IMR-90 (cell line): Measurements from ENCODE around the gene ISCA2. TPM values are rescaled to one million over a fixed set of nuclear protein-coding genes. Genes with fewer than 3 reads are reported as not detected.

Experiments
- ATAC-seq: fragments of 200-7000 bp; cut with Tn5 transposase; 2 replicates; pipeline ENCODE4 v1.9.1; 2020; ENCODE audit warnings: low read depth, mild to moderate bottlenecking, moderate library complexity
- BruUV-seq: library from RNA; stranded (reverse); fragments of 400-500 nt; replicated peaks from 2 replicates; lab custom pipeline; 2021; lab: Mats Ljungman, UMichigan
- CTCF ChIA-PET: fragments of 300-600 bp; formaldehyde crosslinking; extraction: SDS; loops from one replicate; lab custom pipeline; 2021; ENCODE audit warnings: antibody characterized with exemption; lab: Yijun Ruan, JAX
- POLR2A ChIA-PET: fragments of 300-600 bp; sonication (Branson Sonifier 250); formaldehyde crosslinking; loops from one replicate; lab custom pipeline; 2022; ENCODE audit warnings: antibody characterized with exemption; ENCODE audit not compliant: unreplicated experiment; lab: Charles Lee
- DNase-seq: peaks from one replicate; pipeline ENCODE4 v3.0.0; 2013
- H2AFZ ChIP-seq: replicated peaks from 2 replicates; pipeline ENCODE3; 2013; ENCODE audit warnings: low read length, mild to moderate bottlenecking; ENCODE audit not compliant: poor library complexity
- H2AK5ac ChIP-seq: 2 replicates; pipeline ENCODE4 v1.6.1; 2013; ENCODE audit warnings: low read depth, low read length, inconsistent platforms
- H2AK9ac ChIP-seq: replicated peaks from 2 replicates; pipeline ENCODE3; 2013; ENCODE audit warnings: mild to moderate bottlenecking, low read depth, low read length, moderate library complexity; ENCODE audit not compliant: poor library complexity
- H2BK120ac ChIP-seq: 2 replicates; pipeline ENCODE4 v1.6.1; 2013; ENCODE audit warnings: low read depth, low read length, inconsistent platforms
- H2BK15ac ChIP-seq: 3 replicates; pipeline ENCODE4 v1.6.1; 2013; ENCODE audit warnings: low read depth, low read length, inconsistent platforms
- H2BK20ac ChIP-seq: 2 replicates; pipeline ENCODE4 v1.6.1; 2013; ENCODE audit warnings: low read depth, mild to moderate bottlenecking, inconsistent platforms, low read length, moderate library complexity
- H2BK5ac ChIP-seq: 2 replicates; pipeline ENCODE4 v1.6.1; 2013; ENCODE audit warnings: mild to moderate bottlenecking, low read depth, low read length, inconsistent platforms; ENCODE audit not compliant: poor library complexity, severe bottlenecking
- H3K14ac ChIP-seq: replicated peaks from 2 replicates; pipeline ENCODE4 v1.6.1; 2013; ENCODE audit warnings: low read depth, low read length, inconsistent platforms
- H3K18ac ChIP-seq: 2 replicates; pipeline ENCODE4 v1.6.1; 2013; ENCODE audit warnings: low read depth, low read length, control low read depth
- H3K23ac ChIP-seq: 2 replicates; pipeline ENCODE4 v1.6.1; 2013; ENCODE audit warnings: low read depth, low read length, inconsistent platforms
- H3K27ac ChIP-seq: 2 replicates; pipeline ENCODE4 v1.5.1; 2013; ENCODE audit warnings: mild to moderate bottlenecking, control low read depth, low read length; ENCODE audit not compliant: insufficient read depth
- H3K27me3 ChIP-seq: 2 replicates; pipeline ENCODE4 v1.6.1; 2013; ENCODE audit warnings: low read length; ENCODE audit not compliant: control insufficient read depth, insufficient read depth
- H3K36me3 ChIP-seq: 2 replicates; pipeline ENCODE4 v1.6.1; 2013; ENCODE audit warnings: low read length, mixed read lengths; ENCODE audit not compliant: control insufficient read depth, insufficient read depth
- H3K4ac ChIP-seq: 2 replicates; pipeline ENCODE4 v1.6.1; 2013; ENCODE audit warnings: low read depth, low read length, inconsistent platforms
- H3K4me1 ChIP-seq: 2 replicates; pipeline ENCODE4 v1.6.1; 2013; ENCODE audit warnings: low read length, mixed read lengths; ENCODE audit not compliant: control insufficient read depth, insufficient read depth
- H3K4me2 ChIP-seq: 2 replicates; pipeline ENCODE4 v1.6.1; 2013; ENCODE audit warnings: low read depth, mild to moderate bottlenecking, control low read depth, low read length, moderate library complexity
- H3K4me3 ChIP-seq: 2 replicates; pipeline ENCODE4 v1.5.1; 2013; ENCODE audit warnings: low read depth, mild to moderate bottlenecking, control low read depth, low read length, moderate library complexity; ENCODE audit not compliant: insufficient read depth
- H3K56ac ChIP-seq: 2 replicates; pipeline ENCODE4 v1.6.1; 2013; ENCODE audit warnings: low read length, inconsistent platforms; ENCODE audit not compliant: insufficient read depth; ENCODE audit errors: extremely low read depth
- H3K79me1 ChIP-seq, 2 experiments: 2 replicates each; pipeline ENCODE4 v1.6.1; 2013; ENCODE audit warnings: low read length in 2 of 2, inconsistent platforms in 1 of 2, low read depth in 1 of 2
- H3K9ac ChIP-seq: 2 replicates; pipeline ENCODE4 v1.6.1; 2013; ENCODE audit warnings: low read depth, low read length, control low read depth
- H3K9me1 ChIP-seq: 2 replicates; pipeline ENCODE4 v1.6.1; 2013; ENCODE audit warnings: low read length, inconsistent platforms; ENCODE audit not compliant: insufficient read depth
- H3K9me3 ChIP-seq: 2 replicates; pipeline ENCODE4 v1.6.1; 2013; ENCODE audit warnings: low read length; ENCODE audit not compliant: control insufficient read depth, insufficient read depth
- H4K20me1 ChIP-seq: 2 replicates; pipeline ENCODE4 v1.6.1; 2013; ENCODE audit warnings: low read length, inconsistent platforms; ENCODE audit not compliant: insufficient read depth
- H4K5ac ChIP-seq: 2 replicates; pipeline ENCODE4 v1.6.1; 2013; ENCODE audit warnings: mild to moderate bottlenecking, low read depth, low read length, control low read depth
- H4K8ac ChIP-seq, 2 experiments: 2 replicates each; pipeline ENCODE4 v1.6.1; 2013; ENCODE audit warnings: low read depth in 2 of 2, low read length in 2 of 2, control low read depth in 1 of 2, inconsistent platforms in 1 of 2
- H4K91ac ChIP-seq: 2 replicates; pipeline ENCODE4 v1.6.1; 2013; ENCODE audit warnings: low read depth, low read length, inconsistent platforms; ENCODE audit not compliant: insufficient read depth
- CEBPB ChIP-seq: IDR thresholded peaks from 2 replicates; pipeline ENCODE4 v1.6.1; 2012; ENCODE audit warnings: low read depth, low read length, improper control_type of control experiment
- CHD1 ChIP-seq: IDR thresholded peaks from 2 replicates; pipeline ENCODE4 v1.6.1; 2012; ENCODE audit warnings: low read depth, low read length, improper control_type of control experiment
- CTCF ChIP-seq: conservative IDR thresholded peaks from 2 replicates; pipeline ENCODE4 v1.5.1; 2012; ENCODE audit warnings: mild to moderate bottlenecking, low read depth, low read length, improper control_type of control experiment
- ELK1 ChIP-seq: fragments of 150-350 bp; IDR thresholded peaks from 2 replicates; pipeline ENCODE4 v1.6.1; 2016; ENCODE audit warnings: low read depth, mild to moderate bottlenecking, low read length, moderate library complexity, borderline replicate concordance
- FOS ChIP-seq: fragments of 150-350 bp; IDR thresholded peaks from 2 replicates; pipeline ENCODE4 v1.6.1; 2016; ENCODE audit warnings: low read depth, low read length
- MAFK ChIP-seq: IDR thresholded peaks from 2 replicates; pipeline ENCODE4 v1.6.1; 2012; ENCODE audit warnings: low read depth, low read length, improper control_type of control experiment
- MAZ ChIP-seq: IDR thresholded peaks from 2 replicates; pipeline ENCODE4 v1.6.1; 2012; ENCODE audit warnings: low read depth, mild to moderate bottlenecking, low read length, improper control_type of control experiment, moderate library complexity, borderline replicate concordance
- MXI1 ChIP-seq: IDR thresholded peaks from 2 replicates; pipeline ENCODE4 v1.6.1; 2012; ENCODE audit warnings: low read depth, mild to moderate bottlenecking, low read length, moderate library complexity, borderline replicate concordance
- NFE2L2 ChIP-seq: fragments of 150-350 bp; IDR thresholded peaks from 2 replicates; pipeline ENCODE4 v1.6.1; 2016; ENCODE audit warnings: low read depth, mild to moderate bottlenecking, low read length
- POLR2A ChIP-seq: IDR thresholded peaks from 2 replicates; pipeline ENCODE4 v1.6.1; 2012; ENCODE audit warnings: mild to moderate bottlenecking, low read depth, low read length
- RAD21 ChIP-seq: IDR thresholded peaks from 2 replicates; pipeline ENCODE4 v1.6.1; 2012; ENCODE audit warnings: low read length, improper control_type of control experiment
- RCOR1 ChIP-seq: IDR thresholded peaks from 2 replicates; pipeline ENCODE4 v1.6.1; 2012; ENCODE audit warnings: mild to moderate bottlenecking, low read length, improper control_type of control experiment; ENCODE audit not compliant: insufficient replicate concordance
- RFX5 ChIP-seq: IDR thresholded peaks from 2 replicates; pipeline ENCODE4 v1.8.0; 2012; ENCODE audit warnings: low read depth, mild to moderate bottlenecking, low read length, moderate library complexity
- SMC3 ChIP-seq: fragments of 150-350 bp; IDR thresholded peaks from 2 replicates; pipeline ENCODE4 v1.6.1; 2016; ENCODE audit warnings: low read depth, mild to moderate bottlenecking, antibody characterized with exemption, low read length, moderate library complexity
- USF2 ChIP-seq: fragments of 150-350 bp; IDR thresholded peaks from 2 replicates; pipeline ENCODE4 v1.6.1; 2017; ENCODE audit warnings: mild to moderate bottlenecking, antibody characterized with exemption, low read length, low read depth
- WGBS, 2 experiments: methylation state at CpG; one replicate each; pipeline versions ENCODE4 v1.1.5 to v1.1.7; 2013; ENCODE audit warnings: missing lambda C conversion rate in 2 of 2; ENCODE audit not compliant: insufficient read length in 1 of 2; ENCODE audit errors: extremely low coverage in 2 of 2; 5-methylcytosine and 5-hydroxymethylcytosine counted together
- dilution Hi-C: fragments of 300-500 bp; cut with HindIII; formaldehyde crosslinking; loops from one replicate; pipeline ENCODE4 v1.14.3; 2018; ENCODE audit warnings: low sequenced_read_pairs; ENCODE audit not compliant: unreplicated experiment
- in situ Hi-C: fragments of 300-500 bp; cut with MboI; formaldehyde crosslinking; loops from 3 replicates; pipeline ENCODE4 v1.14.3; 2019; ENCODE audit warnings: low sequenced_read_pairs, inconsistent platforms, mixed read lengths
- intact Hi-C: fragments of 100-400 bp; cut with micrococcal nuclease; formaldehyde crosslinking; loops from 2 replicates; pipeline ENCODE4 v1.10.0; 2022
- polyA plus RNA-seq, 3 experiments: library from polyadenylated mRNA; depleted of rRNA; stranded (reverse); fragments of >200 nt; gene quantifications; 2 replicates each; pipeline ENCODE4 v1.2.3, GENCODE V29; 2012; ENCODE audit warnings: low replicate concordance in 1 of 3
- total RNA-seq: library from RNA; depleted of rRNA; stranded (reverse); fragments of >200 nt; gene quantifications from 2 replicates; pipeline ENCODE4 v1.2.3, GENCODE V29; 2012

The ISCA2 gene
- total and polyA plus RNA-seq, 2 of the 4 experiments (the other 2 are of a cell fraction), result 5.4 to 25.7 TPM

- H3K9me3 ChIP-seq, result no peaks in the 10 kb centered on the region
- DNase-seq (peak; percentile 22), ATAC-seq (peak; percentile 91)
- no peaks in the 10 kb centered on the region for H3K27me3 ChIP-seq
- H3K18ac ChIP-seq, result no peak overlapping the region
- no peak overlapping the region for H2BK5ac ChIP-seq
- no peak overlapping the region; the same call in 1 of the 2 replicates for H2AK5ac ChIP-seq
- BruUV-seq, result no TSS peak
- no peaks in the 10 kb centered on the region for H4K20me1 ChIP-seq
- TF ChIP-seq SMC3 (no peak), MXI1 (no peak), ELK1 (no peak), MAZ (no peak), POLR2A (no peak), USF2 (no peak), CHD1 (no peak), RAD21 (0 out of 2 replicates have a peak, but pooled peaks have one; percentile 7), RFX5 (no peak), CTCF (peak; percentile 31), MAFK (no peak), RCOR1 (no peak), NFE2L2 (no peak), CEBPB (no peak), FOS (no peak)
- no peaks in the 10 kb centered on the region; the same call in 1 of the 2 replicates for H3K36me3 ChIP-seq
- no peak overlapping the region for H3K4me3 ChIP-seq
- peaks cover 0 to 4% of the 10 kb centered on the region in 2 experiments; a peak in 1 of 4 replicates for H3K79me1 ChIP-seq
- H3K23ac ChIP-seq, result 0 out of 2 replicates have a peak overlapping the region, but pooled peaks have one; percentile 2
- POLR2A ChIA-PET, result no interaction called here
- peak overlapping the region; percentile 5; the same call in 1 of the 2 replicates for H3K4ac ChIP-seq
- no peak overlapping the region for H3K27ac ChIP-seq
- H3K9ac ChIP-seq, result 0 out of 2 replicates have a peak overlapping the region, but pooled peaks have one; percentile 7
- dilution Hi-C loops, result no loop called here
- H4K91ac ChIP-seq, result 0 out of 2 replicates have a peak overlapping the region, but pooled peaks have one; percentile 1
- in situ Hi-C loops, result no loop called here
- intact Hi-C loops, result no loop called here
- H2BK120ac ChIP-seq, result peak overlapping the region; percentile 3; the same call in 1 of the 2 replicates
- no peak overlapping the region for H3K4me2 ChIP-seq
- H4K5ac ChIP-seq, result peak overlapping the region; percentile 22
- no peak overlapping the region for H2BK15ac ChIP-seq
- peaks cover 5% of the 10 kb centered on the region for H3K9me1 ChIP-seq
- CTCF ChIA-PET, result interaction anchor here (0.6 to 1.1 kb wide), 3 partner anchors 42 to 420 kb away, joined by 3 to 6 read pairs (median 3); no protein-coding TSS in a partner anchor
- H2BK20ac ChIP-seq, result no peak overlapping the region
- H2AK9ac ChIP-seq, result peak overlapping the region; percentile 22
- 50% methylated on average over 2 of the region's 5 CpGs; no CpG with 5 or more reads in 1 of the 2 experiments for WGBS, 2 experiments
- 0 out of 2 replicates have a peak overlapping the region, but pooled peaks have one; percentile 7 for H3K14ac ChIP-seq
- peaks cover 3% of the 10 kb centered on the region for H3K4me1 ChIP-seq
- H2AFZ ChIP-seq, result peak overlapping the region; percentile 33
- no peak overlapping the region for H3K56ac ChIP-seq
- peak overlapping the region; percentile 59 to 70; a peak in 2 of 4 replicates for H4K8ac ChIP-seq
Observed at GRCh38 chr14:74531467-74531866, 37.9 kb downstream of the ISCA2 start.
